K562 (cell line): ENCODE results near the gene MICAL2. TPM values are rescaled to one million over a fixed set of nuclear protein-coding genes. Genes with fewer than 3 reads are reported as not detected.

Experiments used
- ATAC-seq: fragments of 200-7000 bp; cut with Tn5 transposase; 3 replicates; pipeline ENCODE4 v1.9.1; 2020; ENCODE audit warnings: moderate library complexity
- BruUV-seq: library from RNA; stranded (reverse); fragments of 400-500 nt; replicated peaks from 2 replicates; lab custom pipeline; 2021; lab: Mats Ljungman, UMichigan
- CTCF ChIA-PET: fragments of 300-600 bp; formaldehyde crosslinking; extraction: SDS; loops from one replicate; lab custom pipeline; 2021; ENCODE audit warnings: low intra/inter-chr PET ratio; lab: Yijun Ruan, JAX
- POLR2A ChIA-PET: fragments of 300-600, 350-650 bp; sonication (Branson Sonifier 250); formaldehyde crosslinking; extraction: SDS; loops from one replicate; lab custom pipeline; 2021; ENCODE audit warnings: antibody characterized with exemption, inconsistent platforms; lab: Yijun Ruan, JAX
- DNase-seq, 4 experiments: peaks; one replicate each; pipeline versions ENCODE4 v3.0.0 to v3.0.0-alpha.2; 2011 to 2018; ENCODE audit warnings: low spot score in 3 of 4, mixed read lengths in 3 of 4; ENCODE audit errors: extremely low read depth in 1 of 4
- FAIRE-seq: peaks from 2 replicates; lab custom pipeline; 2011; peaks lifted over from hg19 to GRCh38; lab: Jason Lieb, UNC
- H2AFZ ChIP-seq: 2 replicates; pipeline ENCODE4 v1.6.0; 2011; ENCODE audit warnings: low read depth, low read length, control low read depth, inconsistent platforms
- H3K27ac ChIP-seq: fragments of 200-600 bp; 3 replicates; pipeline ENCODE4 v1.8.0; 2011; ENCODE audit warnings: low read depth, mild to moderate bottlenecking, control low read depth, inconsistent platforms, low read length, moderate library complexity, mixed read lengths; ENCODE audit errors: extremely low read depth
- H3K27me3 ChIP-seq, 2 experiments: fragments of 300-600 bp in 1 of 2; 2 replicates in 1 of 2; 3 replicates in 1 of 2; pipeline versions ENCODE4 v1.6.0 to v1.8.0; 2011; ENCODE audit warnings: inconsistent platforms in 2 of 2, low read length in 2 of 2, mild to moderate bottlenecking in 1 of 2, mixed read lengths in 1 of 2, moderate library complexity in 1 of 2; ENCODE audit not compliant: control insufficient read depth in 2 of 2, insufficient read depth in 2 of 2
- H3K36me3 ChIP-seq: fragments of 300-600 bp; 3 replicates; pipeline ENCODE4 v1.8.0; 2011; ENCODE audit warnings: mild to moderate bottlenecking, low read length, inconsistent platforms; ENCODE audit not compliant: control insufficient read depth, insufficient read depth
- H3K4me1 ChIP-seq, 2 experiments: fragments of 200-600 bp in 1 of 2; replicated peaks in 1 of 2; 2 replicates in 1 of 2; 3 replicates in 1 of 2; pipeline versions ENCODE4 v1.5.1 to v1.8.0; 2011; ENCODE audit warnings: inconsistent platforms in 2 of 2, low read length in 2 of 2, mild to moderate bottlenecking in 1 of 2, mixed read lengths in 1 of 2, moderate library complexity in 1 of 2; ENCODE audit not compliant: control insufficient read depth in 2 of 2, insufficient read depth in 2 of 2
- H3K4me2 ChIP-seq: 2 replicates; pipeline ENCODE4 v1.6.1; 2011; ENCODE audit warnings: low read length, control low read depth, inconsistent platforms, mixed read lengths; ENCODE audit not compliant: insufficient read depth
- H3K4me3 ChIP-seq: fragments of 200-600 bp; sonication (generic), shearing (Covaris generic); 2 replicates; pipeline ENCODE4 v1.5.1; 2016; ENCODE audit warnings: control low read depth, inconsistent platforms
- H3K79me2 ChIP-seq: fragments of 200-600 bp; 3 replicates; pipeline ENCODE4 v1.8.0; 2011; ENCODE audit warnings: low read length, inconsistent platforms; ENCODE audit not compliant: control insufficient read depth, insufficient read depth
- H3K9ac ChIP-seq, 2 experiments: 2 replicates each; pipeline versions ENCODE4 v1.6.0 to v1.6.1; 2011; ENCODE audit warnings: low read depth in 2 of 2, low read length in 2 of 2, control low read depth in 1 of 2, inconsistent platforms in 1 of 2, mild to moderate bottlenecking in 1 of 2, mixed read lengths in 1 of 2; ENCODE audit not compliant: insufficient read depth in 1 of 2
- H3K9me1 ChIP-seq: one replicate; pipeline ENCODE4 v1.6.0; 2011; ENCODE audit warnings: inconsistent platforms, mild to moderate bottlenecking, low read length, moderate library complexity; ENCODE audit not compliant: control insufficient read depth, insufficient read depth
- H3K9me3 ChIP-seq: replicated peaks from 2 replicates; pipeline ENCODE4 v1.5.1; 2011; ENCODE audit warnings: low read depth, low read length, inconsistent platforms; ENCODE audit not compliant: control insufficient read depth, insufficient read depth
- H4K20me1 ChIP-seq: replicated peaks from 2 replicates; pipeline ENCODE4 v1.6.1; 2011; ENCODE audit warnings: low read length, inconsistent platforms, mixed read lengths; ENCODE audit not compliant: control insufficient read depth, insufficient read depth
- ARID4B ChIP-seq: sonication (generic); formaldehyde crosslinking; IDR thresholded peaks from 2 replicates; pipeline ENCODE4 v1.8.0; 2022; ENCODE audit warnings: mild to moderate bottlenecking, missing genetic modification reagents
- GATAD2A ChIP-seq: fragments of 450-650 bp; IDR thresholded peaks from 2 replicates; pipeline ENCODE4 v1.6.1; 2017
- HMGXB4 ChIP-seq: sonication (generic); formaldehyde crosslinking; IDR thresholded peaks from 2 replicates; pipeline ENCODE4 v1.8.1; 2023; ENCODE audit warnings: mild to moderate bottlenecking, missing genetic modification reagents
- NFATC3 ChIP-seq: fragments of 450-650 bp; IDR thresholded peaks from 2 replicates; pipeline ENCODE4 v1.6.1; 2017; ENCODE audit warnings: mild to moderate bottlenecking
- NR2C1 ChIP-seq, 2 experiments: fragments of 450-650 bp; IDR thresholded peaks; 2 replicates each; pipeline ENCODE4 v1.6.1; 2017; ENCODE audit warnings: mild to moderate bottlenecking in 2 of 2, antibody characterized with exemption in 1 of 2, inconsistent platforms in 1 of 2, missing compliant biosample characterization in 1 of 2, missing genetic modification characterization in 1 of 2
- PCBP1 ChIP-seq: fragments of 200-400 bp; formaldehyde crosslinking; IDR thresholded peaks from 2 replicates; pipeline ENCODE4 v1.6.1; 2018; ENCODE audit warnings: mild to moderate bottlenecking, low read depth, low read length; ENCODE audit not compliant: poor library complexity, severe bottlenecking
- SMARCA4 ChIP-seq: fragments of 450-650 bp; IDR thresholded peaks from 2 replicates; pipeline ENCODE4 v1.6.1; 2016
- STAT5B ChIP-seq: fragments of 250-450 bp; sonication (Bioruptor Pico); IDR thresholded peaks from 2 replicates; pipeline ENCODE4 v1.8.0; 2021; ENCODE audit warnings: mild to moderate bottlenecking, inconsistent platforms
- TSHZ1 ChIP-seq: fragments of 250-450 bp; sonication (Bioruptor Pico); IDR thresholded peaks from 2 replicates; pipeline ENCODE4 v1.4.0; 2020; ENCODE audit warnings: mild to moderate bottlenecking, moderate library complexity
- ZBTB5 ChIP-seq: fragments of 450-650 bp; IDR thresholded peaks from 2 replicates; pipeline ENCODE4 v1.6.1; 2017; ENCODE audit warnings: antibody characterized with exemption
- WGBS: fragments of 100-300 bp; shearing (Covaris generic); methylation state at CpG from one replicate; pipeline ENCODE4 v1.1.6; 2016; ENCODE audit warnings: low coverage, mixed read lengths; ENCODE audit not compliant: insufficient coverage; ENCODE audit errors: missing lambda C conversion rate; 5-methylcytosine and 5-hydroxymethylcytosine counted together
- in situ Hi-C: fragments of 300-500 bp; cut with MboI; formaldehyde crosslinking; loops from 4 replicates; pipeline ENCODE4 v1.15.0; 2018; ENCODE audit warnings: inconsistent platforms, mixed read lengths
- intact Hi-C: fragments of 100-400 bp; cut with micrococcal nuclease; formaldehyde crosslinking; loops from 2 replicates; pipeline ENCODE4 v1.14.2; 2022
- polyA plus RNA-seq, 8 experiments: library from polyadenylated mRNA; depleted of rRNA in 4 of 8; stranded (reverse) in 5 of 8; unstranded in 3 of 8; fragments of >200 nt; fragmentation: Nextera tagmentation in 2 of 8; fragmentation: Illumina TruSeq in 1 of 8; extraction: Ambion mirVana in 2 of 8; extraction: Trizol in 1 of 8; gene quantifications; 2 replicates each; pipeline versions ENCODE4 v1.2.1 to v1.2.3, GENCODE V29; 2011 to 2014; ENCODE audit warnings: inconsistent platforms in 1 of 8, missing spikeins in 1 of 8
- total RNA-seq, 7 experiments: library from RNA; depleted of rRNA in 6 of 7; stranded (reverse); fragments of >200 nt in 6 of 7; fragmentation: Illumina TruSeq in 2 of 7; extraction: Trizol in 2 of 7; gene quantifications; 2 replicates each; pipeline versions ENCODE4 v1.2.1 to v1.2.3, GENCODE V29; 2011 to 2021; ENCODE audit warnings: low replicate concordance in 1 of 7

Gene MICAL2
- total and polyA plus RNA-seq, 9 of the 15 experiments (the other 6 are each of a cell fraction or from before 2014, with no cell fraction given) = 4.7 to 64.2 (median 33.6) TPM

- Histone ChIP-seq H2AFZ (no peak overlapping the region), H4K20me1 (no peaks in the 10 kb centered on the region), H3K27me3 (no peaks in the 10 kb centered on the region), H3K9me1 (no peaks in the 10 kb centered on the region), H3K36me3 (peaks cover 48% of the 10 kb centered on the region; the same call in 2 of the 3 replicates), H3K4me2 (no peak overlapping the region), H3K9ac (no peak overlapping the region), H3K4me3 (no peak overlapping the region), H3K27ac (no peak overlapping the region), H3K79me2 (no peaks in the 10 kb centered on the region), H3K4me1 (peaks cover 11 to 27% of the 10 kb centered on the region in 2 experiments; a peak in 4 of 5 replicates), H3K9me3 (no peaks in the 10 kb centered on the region)
- in situ Hi-C loops = no loop called here
- POLR2A ChIA-PET = interaction anchor here (1.5 to 2.3 kb wide), 2 partner anchors 10 to 12 kb away, joined by 3 to 7 read pairs; no protein-coding TSS in a partner anchor
- 95% methylated on average over 5 of the region's 6 CpGs for WGBS
- no peak for FAIRE-seq
- intact Hi-C loops = no loop called here
- no peak for ATAC-seq
- no TSS peak for BruUV-seq
- CTCF ChIA-PET = no interaction called here
- no peak for DNase-seq
- no peak for TF ChIP-seq GATAD2A
- TF ChIP-seq NFATC3 = no peak
- TF ChIP-seq ARID4B (CRISPR knock-in tag) = no peak
- TF ChIP-seq HMGXB4 (CRISPR knock-in tag) = no peak
- TF ChIP-seq PCBP1 = no peak
- TF ChIP-seq SMARCA4 = no peak
- no peak for TF ChIP-seq ZBTB5
- no peak for TF ChIP-seq NR2C1 (IDR thresholded peaks at IDR 0.05)
- no peak for TF ChIP-seq NR2C1 (tag; IDR thresholded peaks at IDR 0.05)
- no peak for TF ChIP-seq STAT5B (CRISPR knock-in tag)
- no peak for TF ChIP-seq TSHZ1
Measured at GRCh38 chr11:12221051-12221535, 110.7 kb downstream of the MICAL2 start.
